DMS114 treated with DMSO at 0.1 percent for 48 hours (cell line): ENCODE results near the gene CTRB1.

Experiments
- DNase-seq: peaks from one replicate; lab custom pipeline; 2025; ENCODE audit not compliant: unreplicated experiment; lab: John Stamatoyannopoulos, UW

Gene CTRB1

DNA sequence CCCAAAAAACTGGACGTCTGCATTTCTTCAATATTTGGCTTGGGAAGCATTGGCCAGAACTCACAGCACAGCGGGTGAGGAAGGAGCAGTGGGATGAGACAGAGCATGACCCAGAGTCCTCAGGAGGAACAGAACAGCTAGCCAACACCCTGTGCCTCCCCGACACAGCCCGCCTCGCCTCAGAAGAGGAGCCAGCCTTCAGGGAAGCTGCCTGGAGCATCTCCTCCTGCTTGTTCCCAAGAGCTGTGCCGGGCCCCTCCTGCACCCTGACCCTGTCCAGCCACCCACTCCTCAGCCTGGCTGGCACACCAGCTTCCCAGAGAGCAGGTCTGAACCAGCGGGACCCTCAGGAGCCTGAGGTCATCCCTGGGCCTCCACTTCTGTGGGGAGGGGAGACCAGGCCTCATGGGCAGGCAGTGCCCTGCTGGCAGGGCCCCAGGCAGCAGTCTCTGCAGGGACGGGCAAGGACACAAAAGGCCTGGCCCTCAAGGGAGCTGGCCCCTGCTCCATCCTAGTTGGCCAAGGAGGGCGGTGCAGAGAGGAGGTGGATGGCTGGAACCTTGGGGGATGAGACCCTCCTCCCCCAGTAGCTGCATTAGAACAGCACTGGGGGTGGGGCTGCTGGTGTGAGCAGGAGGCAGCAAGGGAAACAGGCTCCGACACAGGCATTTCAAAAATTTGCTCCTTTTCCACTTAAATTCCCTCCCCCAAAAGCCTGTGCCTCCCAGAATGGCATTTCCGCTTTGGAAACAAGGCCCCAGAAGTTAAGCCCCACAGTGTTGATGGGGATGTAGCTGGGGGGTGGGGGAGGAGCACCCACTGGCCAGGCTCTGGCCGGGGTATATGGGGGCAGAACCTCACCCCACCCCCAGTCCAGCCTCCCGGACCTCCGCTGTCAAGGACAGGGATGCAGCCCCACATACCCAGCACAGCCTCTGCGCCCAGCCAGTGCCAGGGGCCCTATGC lies 34.4 kb downstream of the CTRB1 start:
- DNase-seq: no peak

DNA sequence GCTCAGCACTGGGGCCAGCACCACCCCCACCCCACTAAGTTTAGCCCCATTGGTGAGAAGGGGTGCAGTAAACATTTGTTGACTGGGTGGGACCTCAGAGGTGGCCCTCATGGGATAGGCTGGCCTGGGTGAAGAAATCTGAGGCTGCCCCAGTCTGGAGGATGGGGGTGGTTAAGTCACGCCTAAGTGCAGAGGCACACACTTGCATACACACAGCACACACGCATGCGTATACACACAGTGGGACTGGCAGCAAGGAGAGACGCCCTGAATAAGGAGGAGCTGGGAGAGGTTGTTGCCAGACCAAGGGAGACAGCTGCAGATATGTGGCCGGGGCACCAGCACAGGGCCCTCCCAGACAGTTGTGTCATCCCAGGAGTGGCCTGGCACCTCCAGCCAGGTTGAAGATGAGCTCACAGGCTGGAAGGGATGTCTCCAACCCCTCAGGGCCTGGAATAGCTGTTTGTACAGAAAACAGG lies 35.6 kb downstream of the CTRB1 start:
- no peak for DNase-seq

DNA sequence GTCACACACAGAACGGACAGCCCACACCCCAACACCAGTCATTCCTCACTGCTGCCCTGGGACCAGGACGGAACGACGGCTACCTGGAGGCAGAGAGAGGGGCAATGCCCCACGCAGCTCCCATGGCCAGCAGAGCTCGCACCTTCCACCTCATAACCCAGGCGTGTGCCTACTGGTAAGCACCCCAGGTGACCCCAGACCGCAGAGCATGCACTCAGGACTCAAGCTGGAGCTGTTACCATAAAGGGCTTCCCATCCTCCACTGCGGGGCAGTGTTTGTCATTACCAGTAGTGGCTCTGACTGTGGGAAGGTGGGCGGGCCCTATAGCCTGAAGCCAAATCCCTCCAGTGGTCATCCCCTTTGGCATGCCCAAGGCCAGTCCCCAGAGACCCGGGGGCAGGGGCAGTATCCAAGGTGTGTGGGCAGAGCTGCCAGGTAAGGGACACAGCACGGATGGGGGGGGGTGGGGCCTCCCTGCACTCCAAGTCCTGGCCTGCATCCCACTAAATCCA lies 37.3 kb downstream of the CTRB1 start:
- no peak for DNase-seq

DNA sequence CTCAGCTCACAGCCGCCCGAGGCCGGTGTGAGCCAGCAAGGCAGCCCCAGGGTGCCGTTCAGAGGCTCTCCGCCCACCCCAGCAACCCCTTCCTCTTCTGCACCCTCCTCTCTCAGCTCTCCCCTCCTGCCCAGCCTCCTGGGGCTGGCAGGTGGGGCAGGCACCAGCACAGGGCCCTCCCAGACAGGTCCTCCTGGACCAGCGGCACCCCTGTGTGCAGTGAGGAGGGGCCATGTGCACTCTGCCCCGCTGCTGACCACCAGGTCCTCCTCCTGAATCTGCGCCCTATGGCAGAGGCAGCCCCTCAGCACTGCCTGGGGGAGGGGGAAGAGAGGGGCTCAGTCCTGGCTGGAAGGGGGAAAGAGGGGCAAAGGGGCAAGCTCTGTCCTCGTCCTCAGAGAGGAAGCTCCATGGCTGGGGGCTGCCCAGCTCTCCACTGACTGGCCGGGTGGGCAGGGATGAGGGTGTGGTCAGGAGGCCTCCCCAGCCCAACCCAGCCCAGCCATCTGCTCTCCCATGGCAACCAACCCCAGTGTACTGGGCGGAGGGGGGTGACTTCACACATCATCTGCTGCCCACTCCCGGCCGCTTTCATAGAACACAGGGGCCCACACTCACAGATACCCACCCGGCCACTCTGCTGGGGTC lies 38.0 kb downstream of the CTRB1 start:
- no peak for DNase-seq

DNA sequence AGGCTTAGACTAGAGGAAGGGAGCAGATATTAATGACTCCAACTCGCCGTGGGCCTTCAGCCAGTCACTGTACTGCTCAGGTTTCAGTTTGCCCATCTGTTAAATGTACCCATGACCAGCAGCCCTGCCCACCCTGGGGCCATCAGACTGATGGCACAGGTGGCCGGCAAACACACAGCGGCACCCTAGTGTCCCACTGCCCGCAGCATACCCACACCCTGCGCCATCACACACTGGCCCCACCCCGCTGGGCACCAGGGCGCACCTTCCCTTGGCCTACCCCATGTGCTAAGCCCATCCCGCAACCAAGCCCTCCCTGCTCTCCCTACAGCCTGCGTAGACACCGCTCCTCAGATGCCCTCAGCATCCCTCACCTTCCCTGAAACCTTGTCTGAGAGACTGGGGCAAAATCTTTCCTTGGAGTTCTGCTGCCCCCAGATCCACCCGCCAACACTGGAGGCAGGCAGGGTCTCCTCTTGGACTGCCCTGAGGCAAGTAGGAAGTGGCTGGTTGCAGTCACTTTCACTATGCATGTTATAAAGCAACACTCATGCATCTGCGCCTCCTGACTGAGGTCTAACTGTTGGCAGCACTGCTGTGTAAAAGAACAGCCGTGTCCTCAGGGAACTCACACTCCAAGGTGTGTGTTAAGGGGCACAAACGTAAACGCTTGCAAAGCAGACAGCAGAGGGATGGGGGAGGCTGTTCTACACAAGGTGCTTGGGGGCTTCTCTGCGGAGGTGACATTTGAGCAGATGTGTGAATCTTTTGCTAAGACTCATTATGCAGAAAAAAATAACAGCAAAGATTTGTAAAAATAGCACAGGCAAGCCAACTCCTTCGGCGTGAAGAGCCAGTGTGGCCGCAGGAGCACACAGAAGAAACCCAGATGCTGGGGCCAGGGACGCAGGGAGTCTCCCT lies 39.4 kb downstream of the CTRB1 start:
- no peak for DNase-seq

DNA sequence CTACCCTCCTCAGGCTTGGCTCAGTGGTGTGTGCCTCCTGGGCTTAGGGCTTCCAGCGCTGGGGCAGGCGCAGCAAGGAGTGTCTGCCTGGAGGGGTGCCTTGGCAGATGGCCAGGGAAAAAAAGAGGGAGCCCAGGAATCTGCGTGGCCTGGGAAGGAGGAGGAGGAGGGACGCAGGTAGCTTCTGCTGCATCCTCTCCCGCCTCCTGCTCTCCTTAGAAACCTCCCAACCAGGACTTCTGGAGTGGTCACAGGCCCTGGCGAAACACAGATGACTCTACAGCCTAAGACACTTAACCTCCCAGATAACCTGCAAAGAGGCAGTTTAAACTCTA lies 40.0 kb downstream of the CTRB1 start:
- no peak for DNase-seq

DNA sequence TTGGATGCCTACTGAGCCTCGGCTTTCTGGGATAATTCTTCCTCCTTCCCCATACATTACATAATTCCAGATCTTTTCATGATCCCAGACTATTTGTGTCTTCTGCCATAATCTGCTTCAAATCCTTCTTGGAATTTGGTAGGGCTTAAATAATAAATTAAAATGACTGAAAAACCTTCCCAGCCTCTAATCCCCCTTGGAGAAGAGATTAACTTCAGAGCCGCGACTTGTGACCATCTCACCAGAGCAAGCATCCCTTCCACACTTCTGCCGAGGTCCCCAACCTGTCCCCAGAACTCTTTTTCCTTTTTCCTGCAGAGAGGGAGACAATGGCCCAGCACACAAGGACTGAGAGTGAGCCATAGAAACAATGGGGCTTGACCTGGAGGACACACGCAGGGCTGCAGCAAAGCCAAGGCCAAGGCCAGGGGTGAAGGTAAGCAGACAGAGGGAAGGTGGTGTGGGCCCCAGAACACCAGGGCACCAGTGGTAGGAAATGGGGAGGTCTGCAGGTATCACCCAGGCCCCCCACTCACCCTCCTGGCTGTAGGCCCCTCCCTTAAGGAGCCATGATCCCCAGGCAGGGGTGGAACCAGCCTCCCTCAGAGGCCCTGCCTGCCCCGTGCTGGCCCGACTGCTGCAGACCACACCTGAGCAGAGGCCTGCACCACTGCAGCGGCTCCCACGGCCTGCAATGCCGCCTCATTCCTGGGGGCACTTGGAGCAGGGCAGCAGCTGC lies 42.2 kb downstream of the CTRB1 start:
- no peak for DNase-seq

DNA sequence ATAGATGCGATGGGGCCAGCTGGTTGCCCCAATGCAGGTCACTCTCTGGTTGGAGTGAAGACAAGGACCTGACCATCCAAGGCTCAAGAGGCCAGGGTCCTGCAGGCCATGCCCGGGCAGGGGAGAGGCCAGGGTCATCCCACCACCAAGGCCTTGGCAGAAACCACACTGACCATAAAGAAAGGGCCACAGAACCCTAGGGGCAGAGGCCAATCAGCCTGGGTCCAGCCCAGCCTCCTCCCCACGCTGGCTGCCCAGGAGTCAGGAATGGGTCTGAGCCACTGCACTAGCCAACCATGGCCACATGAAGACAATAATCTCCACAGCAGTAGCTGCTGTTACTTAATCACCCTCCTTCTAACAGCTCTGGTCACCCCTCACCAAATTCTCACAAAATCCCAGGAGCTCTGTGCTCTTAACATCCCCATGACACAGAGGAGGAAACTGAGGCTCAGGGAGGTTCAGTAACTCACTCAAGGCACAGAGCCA lies 42.8 kb downstream of the CTRB1 start:
- DNase-seq: no peak

DNA sequence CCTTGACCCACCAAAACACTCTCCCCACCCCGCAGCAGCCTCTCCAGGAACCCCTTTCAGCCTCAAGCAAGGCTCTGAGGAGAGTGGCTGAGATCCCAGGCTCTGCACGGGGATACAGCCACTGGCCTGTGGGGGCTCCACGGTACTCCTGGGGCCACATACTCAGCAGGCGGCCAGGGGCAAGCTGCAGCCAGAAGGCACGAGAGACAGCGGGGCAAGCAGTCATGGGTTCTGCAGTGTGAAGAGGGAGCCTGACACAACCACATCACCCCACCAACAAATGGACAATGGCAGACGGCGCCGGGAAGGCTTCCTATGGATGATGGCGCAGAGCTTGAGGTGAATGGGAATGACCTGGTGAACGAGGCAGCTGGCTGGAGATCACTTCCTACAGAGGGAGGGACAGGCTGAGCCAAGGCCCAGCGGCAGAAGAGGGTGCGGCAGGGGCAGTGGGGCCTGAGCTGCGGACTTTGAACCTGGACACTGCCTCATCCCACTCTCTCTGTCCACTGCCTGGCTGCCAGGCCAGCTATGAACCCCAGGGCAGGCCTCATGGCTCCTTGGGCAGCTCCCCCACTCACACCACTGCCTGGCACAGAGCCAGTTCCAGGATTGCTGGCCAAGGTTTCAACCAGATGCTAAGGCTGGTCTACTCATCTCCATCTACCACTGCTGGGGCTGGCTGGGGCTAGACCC lies 43.5 kb downstream of the CTRB1 start:
- DNase-seq: no peak

DNA sequence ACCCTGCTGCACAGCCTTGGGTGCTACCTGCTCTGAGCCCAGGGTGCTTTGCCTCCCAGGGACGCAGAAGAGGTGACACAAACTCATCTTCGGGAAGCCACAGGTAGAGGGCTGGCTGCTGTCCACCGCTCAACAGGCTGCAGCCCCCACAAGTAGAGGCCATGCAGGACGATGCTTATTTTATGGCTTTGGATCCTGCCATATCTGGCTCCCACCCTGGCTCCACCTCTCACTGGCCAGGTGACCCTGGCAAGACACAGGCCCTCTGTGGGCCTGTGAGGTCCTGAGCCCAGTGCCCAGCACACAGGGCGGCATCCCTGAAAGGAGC lies 44.0 kb downstream of the CTRB1 start:
- no peak for DNase-seq

DNA sequence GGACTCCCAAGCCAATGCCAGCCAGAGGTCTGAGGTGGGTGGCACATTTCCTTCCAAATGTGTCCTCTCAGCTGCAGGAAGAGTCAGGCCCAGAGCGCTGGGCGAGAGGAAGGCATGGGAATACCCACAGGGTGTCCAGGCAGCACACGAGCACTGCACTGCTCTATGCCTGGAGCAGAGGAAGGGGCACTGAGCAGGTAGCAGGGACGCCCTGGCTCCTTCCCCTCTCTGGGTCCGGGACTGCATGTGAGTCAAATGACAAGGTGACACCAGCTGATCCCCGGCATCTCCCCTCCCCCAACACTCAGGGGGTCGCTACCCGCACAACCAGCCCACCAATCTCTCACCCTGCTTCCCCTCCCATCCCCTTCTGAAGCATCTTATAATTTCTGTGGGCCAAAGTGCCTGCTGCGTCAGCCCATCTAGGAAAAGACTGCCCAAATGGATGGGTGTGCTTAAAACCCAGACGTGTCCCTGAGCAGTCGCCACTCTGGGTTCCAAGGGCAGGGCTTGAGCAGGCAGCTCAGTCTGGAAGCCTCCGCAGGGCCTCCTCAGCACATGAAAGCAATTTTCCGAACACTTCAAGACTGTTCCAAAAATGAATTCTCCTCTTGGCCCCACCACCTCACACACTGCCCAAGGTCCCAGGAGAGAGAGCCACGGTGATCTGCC lies 44.6 kb downstream of the CTRB1 start:
- DNase-seq: no peak

DNA sequence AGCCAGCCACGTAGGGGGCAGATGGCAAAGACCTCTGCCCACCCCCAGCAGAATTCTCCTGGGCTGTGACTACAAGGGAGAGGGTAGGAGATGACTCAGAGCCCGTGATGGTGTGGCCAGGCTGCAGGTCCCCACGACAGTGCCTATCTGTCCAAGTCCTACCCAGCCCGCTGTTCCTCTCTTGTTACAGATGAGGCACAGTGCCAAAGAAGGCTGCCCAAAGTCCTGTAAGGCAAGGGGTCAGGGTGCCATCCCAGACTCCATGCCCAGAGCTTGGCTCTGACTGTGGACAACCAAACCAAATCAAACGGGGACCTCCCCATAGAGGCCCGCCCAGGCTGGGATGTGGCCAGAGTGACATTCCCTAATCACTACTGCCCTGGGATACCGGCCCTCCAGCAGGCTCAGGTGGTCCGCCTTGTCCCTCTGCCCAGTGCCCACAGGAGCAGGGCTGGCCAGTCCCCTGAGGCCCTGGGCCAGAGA lies 45.2 kb downstream of the CTRB1 start:
- DNase-seq: no peak

DNA sequence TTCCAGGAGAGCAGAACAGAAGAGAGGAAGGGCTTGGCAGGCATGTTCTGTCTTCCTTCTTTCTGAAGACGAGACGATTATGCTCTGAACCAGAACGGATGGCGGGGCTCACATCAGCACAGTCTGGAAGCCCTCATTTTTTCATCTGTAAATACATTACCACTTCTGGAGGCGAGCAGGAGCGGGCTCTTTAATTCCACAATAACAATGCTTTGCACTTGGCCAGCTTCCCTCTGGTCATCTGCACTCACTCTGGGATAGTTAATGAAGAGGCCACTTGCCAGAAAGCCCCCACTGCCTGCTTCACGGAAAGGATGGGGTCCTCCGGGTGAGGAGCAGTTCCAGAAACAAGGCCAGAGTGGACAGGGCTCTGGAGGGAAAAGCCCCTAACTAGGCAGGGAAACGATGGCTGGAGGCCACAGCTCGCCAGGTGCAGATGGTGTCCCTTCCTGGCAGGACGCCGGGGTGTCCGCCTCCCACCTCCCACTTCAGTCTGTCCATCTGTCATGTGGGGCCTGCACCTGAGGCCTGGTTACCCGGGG lies 45.7 kb downstream of the CTRB1 start:
- DNase-seq: no peak

DNA sequence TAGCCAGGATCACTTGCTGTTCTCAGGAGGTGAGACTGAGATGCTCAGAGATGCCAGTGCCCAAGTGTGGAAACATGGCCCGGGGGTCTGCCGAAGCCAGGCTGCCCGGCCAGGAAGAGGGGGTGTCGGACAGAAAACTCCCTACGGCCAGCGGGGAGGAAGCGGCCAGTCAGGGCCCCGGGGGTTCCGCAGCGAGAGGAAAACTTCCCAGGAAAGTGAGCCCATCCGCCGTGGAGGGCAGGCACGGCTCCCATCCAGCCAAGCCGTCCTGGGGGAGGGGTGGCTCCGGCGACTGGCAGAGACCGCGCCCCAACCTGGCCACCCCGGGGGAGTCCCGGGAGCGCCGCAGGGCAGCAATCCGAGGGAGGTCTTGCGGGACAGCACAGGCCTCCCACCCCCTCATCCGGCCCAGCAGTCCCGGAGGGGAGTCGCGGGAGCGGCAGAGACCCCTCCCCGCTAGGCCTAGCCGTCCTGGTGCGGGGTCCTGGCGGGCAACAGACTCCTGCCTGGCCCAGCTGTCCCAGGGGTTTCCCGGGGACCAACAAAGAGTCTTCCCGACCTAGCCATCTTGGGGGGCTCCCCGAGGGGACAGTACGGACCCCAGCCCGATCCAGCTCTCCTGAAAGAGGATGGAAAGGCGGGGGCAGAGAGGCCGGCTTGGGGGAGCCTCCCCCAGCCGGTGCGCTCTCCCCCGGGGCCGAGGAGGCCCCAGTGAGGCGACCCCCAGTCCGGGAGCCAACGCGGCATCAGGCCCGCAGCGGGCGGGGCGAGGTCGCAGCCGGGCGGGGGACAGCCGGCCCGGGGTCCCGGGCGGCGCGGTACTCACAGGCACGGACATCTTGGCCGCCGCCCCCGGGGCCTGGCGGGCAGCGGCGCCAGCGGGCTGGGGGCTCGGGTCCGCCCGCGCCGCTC lies 46.5 kb downstream of the CTRB1 start:
- no peak for DNase-seq

DNA sequence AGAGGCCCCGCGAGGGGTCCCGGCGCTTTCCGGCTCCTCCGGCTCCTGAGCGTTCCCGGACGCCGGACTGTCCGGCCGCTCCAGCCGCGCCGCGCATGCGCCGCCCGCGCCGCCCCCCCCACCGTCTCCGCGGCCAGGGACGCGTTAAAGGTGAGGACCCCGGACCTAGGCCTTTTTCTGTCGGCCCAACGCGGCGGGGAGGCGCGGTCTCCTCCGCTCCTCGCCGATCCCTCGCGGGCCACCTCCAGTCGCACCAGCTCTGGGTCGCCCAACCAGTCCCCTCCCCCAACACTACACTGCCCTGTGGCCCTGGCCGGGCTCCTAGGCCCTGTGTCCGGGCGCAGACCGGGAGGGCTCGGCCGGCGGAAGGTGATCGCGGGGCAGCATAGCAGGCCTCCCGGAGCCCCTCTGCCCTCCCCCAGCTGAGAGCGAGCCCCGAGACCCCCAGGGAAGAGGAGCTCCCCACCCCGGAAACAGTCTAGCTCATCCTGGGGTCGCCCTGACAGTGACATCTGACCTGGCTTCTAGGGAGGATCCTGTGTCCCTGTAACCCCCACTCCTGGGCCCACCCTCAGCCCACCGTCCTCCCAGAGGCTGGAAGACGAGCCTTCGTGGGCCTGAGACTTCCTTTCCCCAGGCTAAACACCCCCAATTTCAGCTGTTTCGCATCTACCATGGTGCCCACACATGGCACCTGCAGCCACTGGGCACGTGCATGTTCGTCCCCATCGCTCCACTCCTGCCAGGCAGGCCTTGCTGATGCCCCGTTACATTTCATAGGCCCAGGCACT lies 47.3 kb downstream of the CTRB1 start:
- peak; percentile 32 for DNase-seq

DNA sequence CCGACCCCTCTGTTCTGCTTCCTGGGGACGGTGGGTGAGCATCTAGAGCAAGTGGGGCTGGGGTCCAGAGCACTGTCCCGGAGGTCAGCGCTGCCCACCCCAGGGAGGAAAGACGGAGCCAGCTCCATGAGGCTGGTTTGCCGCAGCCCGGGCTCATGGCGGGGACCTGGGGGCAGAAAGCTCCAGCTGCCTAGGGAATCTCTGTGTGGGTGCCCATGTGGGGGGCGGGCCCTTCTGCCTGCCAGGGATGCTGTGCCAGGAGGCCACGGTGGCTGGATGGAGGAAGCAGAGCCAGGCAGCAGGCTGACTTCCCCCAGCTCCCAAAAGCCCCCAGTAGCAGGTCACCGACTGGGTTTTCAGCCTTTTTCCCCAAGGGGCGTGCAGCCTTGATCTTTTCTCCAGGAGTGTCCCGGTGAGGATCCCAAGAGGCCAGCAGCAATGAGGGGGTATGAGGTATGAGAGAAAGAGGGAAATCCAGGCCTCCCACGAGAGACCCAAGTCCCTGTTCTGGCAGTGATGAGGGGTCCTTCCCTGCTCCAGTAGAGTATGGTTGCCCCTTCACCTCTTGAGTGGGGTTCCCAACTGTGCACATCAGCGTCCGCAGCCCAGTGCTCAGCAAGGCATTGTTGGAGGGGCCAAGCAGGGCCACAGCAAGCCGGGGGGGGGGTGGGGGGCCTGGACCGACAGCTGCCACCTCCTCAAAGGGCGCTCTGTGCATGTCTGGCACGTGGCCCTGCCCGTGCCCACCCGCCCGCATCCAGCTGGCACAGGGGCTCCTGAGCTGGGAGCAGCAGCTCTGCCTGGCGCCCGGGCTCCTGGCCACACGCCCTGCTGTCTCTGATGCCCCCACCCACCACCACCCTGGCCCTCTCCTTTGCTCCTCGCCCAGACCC lies 48.2 kb downstream of the CTRB1 start:
- DNase-seq: no peak
